ENCODE measurements around the gene ORM2.
"Not testable (repeated sequence)": the region's sequence is repeated elsewhere in the genome, so short reads cannot be mapped to it uniquely, and the experiment has no call there.

ORM2 gene

DNA sequence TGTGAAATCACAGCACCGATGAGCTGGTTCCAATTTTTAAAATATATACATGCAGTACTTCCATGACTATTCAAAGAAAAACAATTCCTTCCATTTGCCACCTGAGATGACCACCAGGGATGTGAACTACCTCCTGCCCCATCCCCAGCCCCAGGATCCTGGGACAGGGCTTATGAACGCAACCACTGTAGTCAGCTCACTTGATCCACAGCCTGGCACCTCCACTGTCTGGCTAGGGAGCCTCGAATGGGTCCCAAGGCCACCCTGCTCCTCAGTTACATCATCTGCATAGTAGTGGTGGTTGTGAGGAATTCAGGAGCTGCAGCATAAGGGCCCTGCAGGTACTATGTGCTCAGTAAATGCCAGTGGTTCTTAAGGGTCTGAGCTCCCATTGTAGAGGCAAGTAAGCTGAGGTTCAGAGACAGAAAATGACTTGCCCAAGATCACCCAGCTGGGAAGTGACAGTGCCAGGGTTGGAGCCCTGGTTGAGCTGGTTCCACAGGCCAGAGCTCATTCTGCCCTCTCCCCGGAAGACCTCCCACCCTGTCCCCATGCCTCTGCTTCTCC is 2.9 kb downstream of the ORM2 start:
- DNase-seq, result not testable (repeated sequence)

DNA sequence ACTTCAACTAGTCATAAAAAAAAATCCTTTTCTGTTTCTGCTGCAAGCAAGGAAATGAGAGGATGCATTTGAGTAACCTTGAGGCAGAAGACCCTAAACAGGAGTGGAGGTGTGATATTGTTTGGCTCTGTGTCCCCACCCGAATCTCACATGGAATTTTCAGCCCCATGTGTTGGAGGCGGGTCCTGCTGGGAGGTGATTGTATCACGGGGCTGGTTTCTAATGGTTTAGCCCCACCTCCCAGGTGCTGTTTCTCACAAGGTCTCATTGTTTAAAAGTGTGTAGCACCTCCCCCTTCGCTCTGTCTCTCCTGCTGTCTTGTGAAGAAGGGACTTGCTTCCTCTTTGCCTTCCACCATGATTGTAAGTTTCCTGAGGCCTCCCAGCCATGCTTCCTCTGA is 4.0 kb downstream of the ORM2 start:
- not testable (repeated sequence) for DNase-seq

GRCh38 chr9:114334490-114334889 is 4.8 kb downstream of the ORM2 start:
- DNase-seq, result no peak

- no peak for DNase-seq
Measured at GRCh38 chr9:114335745-114336144, 6.1 kb downstream of the ORM2 start.

GRCh38 chr9:114336157-114336556 is 6.5 kb downstream of the ORM2 start:
- DNase-seq, result no peak

- no peak for DNase-seq
Measured at GRCh38 chr9:114336699-114337395, 7.2 kb downstream of the ORM2 start.

DNA sequence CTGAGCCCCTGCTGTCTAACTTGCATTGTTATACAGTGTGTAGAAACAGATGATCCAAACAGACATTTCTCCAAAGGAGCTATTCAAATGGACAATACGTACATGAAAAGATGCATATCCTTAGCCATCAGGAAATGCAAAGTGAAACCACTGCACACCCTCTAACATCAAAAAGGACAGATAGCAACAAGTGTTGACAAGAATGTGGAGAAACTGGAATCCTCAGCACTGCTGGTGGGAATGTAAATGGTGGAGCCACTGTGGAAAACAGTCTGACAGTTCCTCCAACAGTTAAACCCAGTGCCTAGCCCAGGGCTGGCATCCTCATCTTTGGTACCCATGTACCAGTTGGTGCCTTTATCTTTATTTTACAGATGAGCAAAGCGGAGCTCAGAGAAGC is 8.5 kb downstream of the ORM2 start:
- no peak for DNase-seq

GRCh38 chr9:114339130-114339908 is 9.7 kb downstream of the ORM2 start:
- DNase-seq, result peak; percentile 33

- no peak for DNase-seq
Measured at GRCh38 chr9:114341152-114341830, 11.6 kb downstream of the ORM2 start.

GRCh38 chr9:114341991-114342390 is 12.3 kb downstream of the ORM2 start:
- no peak for DNase-seq

GRCh38 chr9:114342755-114343440 is 13.2 kb downstream of the ORM2 start:
- no peak for DNase-seq

GRCh38 chr9:114343471-114344187 is 14.0 kb downstream of the ORM2 start:
- DNase-seq, result no peak

DNA sequence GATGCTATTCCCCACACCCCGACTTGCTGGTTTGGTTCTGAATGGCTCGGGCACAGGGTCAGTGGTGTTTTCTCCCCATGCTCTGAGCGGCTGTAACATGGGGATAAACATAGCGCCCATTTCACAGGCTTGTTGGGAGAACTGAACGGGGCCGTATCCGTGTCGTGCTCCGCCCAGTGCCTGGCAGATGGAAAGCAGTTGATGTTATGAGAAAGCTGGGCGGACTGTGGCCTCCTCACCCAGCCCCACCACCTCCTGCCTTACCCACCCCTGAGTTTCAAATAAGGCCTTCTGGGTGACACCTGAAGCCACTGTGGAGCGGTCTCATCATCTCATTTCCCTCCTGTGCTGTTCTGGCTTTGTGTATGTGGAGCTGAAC is 14.5 kb downstream of the ORM2 start:
- DNase-seq, result no peak

DNA sequence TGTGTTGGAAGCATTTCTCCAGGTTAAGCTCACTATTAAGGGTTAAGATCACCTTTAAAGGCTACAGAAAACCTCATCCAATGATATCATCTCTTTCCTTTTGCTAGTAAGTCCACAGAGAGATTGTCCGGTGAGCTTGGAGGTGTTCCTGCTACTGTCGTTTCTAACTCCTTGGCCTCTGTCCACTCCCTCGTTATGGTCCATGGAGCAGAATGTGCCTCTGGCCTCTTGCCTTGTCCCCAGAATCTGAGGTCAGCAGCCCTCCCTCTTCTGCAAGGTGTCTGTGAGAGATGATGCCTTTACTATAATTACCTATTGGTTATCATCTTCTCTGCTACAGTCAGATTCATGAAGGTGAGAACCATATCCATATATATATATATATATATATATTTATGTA is 15.0 kb downstream of the ORM2 start:
- no peak for DNase-seq

- no peak for DNase-seq
Measured at GRCh38 chr9:114345493-114346065, 15.9 kb downstream of the ORM2 start.

GRCh38 chr9:114346146-114346545 is 16.5 kb downstream of the ORM2 start:
- no peak for DNase-seq

DNA sequence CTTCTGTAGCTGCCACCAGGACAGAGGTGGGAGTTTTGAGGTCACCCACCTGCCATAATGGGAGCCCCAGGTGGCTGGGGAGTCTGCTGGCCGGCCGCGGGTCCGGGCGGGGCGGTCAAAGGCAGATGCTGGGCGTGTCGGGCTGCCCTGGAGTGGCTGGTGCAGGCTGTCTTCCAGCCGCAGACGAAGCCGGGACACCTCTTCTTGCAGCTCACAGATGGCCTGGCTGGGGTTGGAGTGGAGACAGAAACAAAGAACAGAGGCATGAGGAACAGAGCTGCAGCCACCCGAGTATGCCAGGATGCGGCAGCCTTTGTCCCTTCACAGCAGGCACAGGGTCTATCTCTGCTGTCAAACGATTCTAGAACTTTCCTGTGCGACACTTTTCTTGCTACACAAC is 18.0 kb downstream of the ORM2 start:
- no peak for DNase-seq

- DNase-seq, result no peak
Measured at GRCh38 chr9:114348261-114348905, 18.7 kb downstream of the ORM2 start.

DNA sequence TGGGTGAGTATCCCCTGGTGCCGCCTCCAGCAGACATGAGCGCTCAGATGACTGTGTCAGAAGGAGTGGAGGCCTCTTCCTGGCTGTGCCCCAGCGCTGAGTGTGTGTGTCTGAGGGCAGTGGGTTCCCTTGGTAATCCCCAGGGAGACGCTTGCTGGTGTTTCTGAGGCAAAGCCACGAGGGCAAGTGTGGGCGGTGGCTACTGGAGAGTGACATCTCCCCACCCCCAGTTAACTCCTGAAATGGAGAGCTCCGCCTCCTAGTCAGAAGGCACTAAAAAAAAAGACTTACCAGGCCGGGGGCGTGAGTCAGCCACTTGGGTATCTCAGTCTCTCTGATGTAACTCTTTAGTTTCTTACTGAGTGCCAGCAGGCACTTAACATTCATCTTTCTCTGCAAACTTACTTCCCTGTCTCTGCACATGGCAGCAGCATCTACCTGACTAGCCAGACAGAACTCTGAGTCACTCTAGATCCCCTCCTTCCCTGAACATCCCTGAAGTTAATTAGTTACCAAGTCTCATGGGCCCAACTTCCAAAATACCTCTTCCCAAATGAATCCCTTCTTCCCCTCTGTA is 19.3 kb downstream of the ORM2 start:
- DNase-seq, result peak; percentile 99

DNA sequence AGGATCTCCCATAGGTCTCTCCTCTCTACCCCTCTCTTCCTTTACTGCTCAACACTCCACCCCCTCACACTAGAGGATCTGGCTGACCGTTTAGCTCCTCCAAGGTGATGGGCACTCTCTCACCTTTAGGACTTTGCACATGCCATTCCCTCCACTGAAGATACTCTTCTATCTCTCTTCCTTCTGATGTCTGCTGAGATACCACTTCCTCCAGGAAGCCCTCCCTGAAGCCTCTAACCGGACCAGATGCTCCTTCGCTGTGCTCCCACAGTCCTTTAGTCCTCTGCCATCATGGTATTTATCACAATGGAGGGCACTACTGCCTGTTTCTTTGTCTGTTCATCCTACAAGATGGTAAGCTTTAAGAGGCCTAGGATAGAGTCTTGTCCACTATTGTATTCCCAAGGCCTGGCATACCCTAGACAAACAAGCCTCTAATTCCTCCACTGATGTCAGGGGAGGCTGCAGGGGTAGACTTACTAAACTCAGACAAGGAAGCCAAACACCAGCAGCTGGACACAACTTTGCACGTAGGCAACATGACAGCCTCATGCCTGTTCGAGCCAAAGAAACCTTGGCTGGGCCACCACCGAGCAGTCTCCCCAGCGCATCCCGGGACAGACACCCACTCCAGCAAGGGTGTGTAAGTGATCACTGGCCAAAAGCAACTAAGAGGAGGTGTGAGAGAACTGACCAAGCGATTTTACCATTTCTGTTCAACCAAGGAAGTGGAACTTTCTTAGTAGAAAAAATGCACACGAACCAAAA is 20.2 kb downstream of the ORM2 start:
- DNase-seq, result no peak

All from MV-4-11 (cell line).